GM19372 (cell line): ENCODE data around the gene DHX30.
"Not testable (repeated sequence)": the region's sequence is repeated elsewhere in the genome, so short reads cannot be mapped to it uniquely, and the experiment has no call there.

Experiments
- ATAC-seq: cut with Tn5 transposase; IDR thresholded peaks from one replicate; pipeline ENCODE4 v1.9.1; 2021; ENCODE audit warnings: mild to moderate bottlenecking, low read depth, moderate library complexity; ENCODE audit not compliant: unreplicated experiment

The DHX30 gene

GRCh38 chr3:47877290-47877689 lies 74.4 kb downstream of the DHX30 start:
- no peak for ATAC-seq

GRCh38 chr3:47877719-47878118 lies 74.8 kb downstream of the DHX30 start:
- no peak for ATAC-seq

- ATAC-seq, result no peak
Measured at GRCh38 chr3:47882338-47882737, 79.4 kb downstream of the DHX30 start.

- ATAC-seq, result no peak
Measured at GRCh38 chr3:47884603-47885002, 81.7 kb downstream of the DHX30 start.

GRCh38 chr3:47885168-47885567 lies 82.2 kb downstream of the DHX30 start:
- ATAC-seq, result no peak

GRCh38 chr3:47887991-47888390 lies 85.1 kb downstream of the DHX30 start:
- ATAC-seq, result not testable (repeated sequence)

- ATAC-seq, result no peak
Measured at GRCh38 chr3:47888986-47889757, 86.2 kb downstream of the DHX30 start.

- ATAC-seq, result no peak
Measured at GRCh38 chr3:47890126-47890827, 87.3 kb downstream of the DHX30 start.

- no peak for ATAC-seq
Measured at GRCh38 chr3:47890828-47891612, 88.1 kb downstream of the DHX30 start.

- ATAC-seq, result no peak
Measured at GRCh38 chr3:47891613-47892005, 88.7 kb downstream of the DHX30 start.

GRCh38 chr3:47892286-47893040 lies 89.5 kb downstream of the DHX30 start:
- ATAC-seq, result no peak

- no peak for ATAC-seq
Measured at GRCh38 chr3:47895241-47895640, 92.3 kb downstream of the DHX30 start.

GRCh38 chr3:47896736-47897135 lies 93.8 kb downstream of the DHX30 start:
- ATAC-seq, result no peak

- no peak for ATAC-seq
Measured at GRCh38 chr3:47897954-47898353, 95.0 kb downstream of the DHX30 start.

- no peak for ATAC-seq
Measured at GRCh38 chr3:47899495-47900108, 96.7 kb downstream of the DHX30 start.
